IPS-15b (cell line): ENCODE measurements around the gene ZNF621.

Source experiments
- H3K27me3 ChIP-seq: one replicate; pipeline ENCODE4 v1.6.1; 2013; ENCODE audit warnings: low read length; ENCODE audit not compliant: control insufficient read depth, insufficient read depth
- H3K36me3 ChIP-seq: one replicate; pipeline ENCODE4 v1.6.1; 2013; ENCODE audit warnings: low read length; ENCODE audit not compliant: control insufficient read depth, insufficient read depth
- H3K4me1 ChIP-seq: one replicate; pipeline ENCODE4 v1.6.1; 2013; ENCODE audit warnings: mild to moderate bottlenecking, low read length; ENCODE audit not compliant: control insufficient read depth, insufficient read depth
- H3K4me3 ChIP-seq: one replicate; pipeline ENCODE4 v1.5.1; 2013; ENCODE audit warnings: low read depth, low read length
- H3K9ac ChIP-seq: one replicate; pipeline ENCODE4 v1.6.1; 2013; ENCODE audit warnings: low read depth, mild to moderate bottlenecking, low read length
- H3K9me3 ChIP-seq: one replicate; pipeline ENCODE4 v1.6.1; 2013; ENCODE audit warnings: mild to moderate bottlenecking, low read length; ENCODE audit not compliant: control insufficient read depth, insufficient read depth

ZNF621 gene

GRCh38 chr3:40524568-40525285 is at the start of gene ZNF621:
Gene ZNF621, plus strand, starts transcription at chr3:40524960. Its CDS starts 881 bp downstream, at chr3:40525841.
- Histone ChIP-seq H3K36me3 (no peaks in the 10 kb centered on the region), H3K9ac (peak within 1 kb of the TSS; percentile 90), H3K4me3 (peak within 1 kb of the TSS; percentile 76), H3K4me1 (no peaks in the 10 kb centered on the region), H3K9me3 (no peaks in the 10 kb centered on the region), H3K27me3 (no peaks in the 10 kb centered on the region)

DNA sequence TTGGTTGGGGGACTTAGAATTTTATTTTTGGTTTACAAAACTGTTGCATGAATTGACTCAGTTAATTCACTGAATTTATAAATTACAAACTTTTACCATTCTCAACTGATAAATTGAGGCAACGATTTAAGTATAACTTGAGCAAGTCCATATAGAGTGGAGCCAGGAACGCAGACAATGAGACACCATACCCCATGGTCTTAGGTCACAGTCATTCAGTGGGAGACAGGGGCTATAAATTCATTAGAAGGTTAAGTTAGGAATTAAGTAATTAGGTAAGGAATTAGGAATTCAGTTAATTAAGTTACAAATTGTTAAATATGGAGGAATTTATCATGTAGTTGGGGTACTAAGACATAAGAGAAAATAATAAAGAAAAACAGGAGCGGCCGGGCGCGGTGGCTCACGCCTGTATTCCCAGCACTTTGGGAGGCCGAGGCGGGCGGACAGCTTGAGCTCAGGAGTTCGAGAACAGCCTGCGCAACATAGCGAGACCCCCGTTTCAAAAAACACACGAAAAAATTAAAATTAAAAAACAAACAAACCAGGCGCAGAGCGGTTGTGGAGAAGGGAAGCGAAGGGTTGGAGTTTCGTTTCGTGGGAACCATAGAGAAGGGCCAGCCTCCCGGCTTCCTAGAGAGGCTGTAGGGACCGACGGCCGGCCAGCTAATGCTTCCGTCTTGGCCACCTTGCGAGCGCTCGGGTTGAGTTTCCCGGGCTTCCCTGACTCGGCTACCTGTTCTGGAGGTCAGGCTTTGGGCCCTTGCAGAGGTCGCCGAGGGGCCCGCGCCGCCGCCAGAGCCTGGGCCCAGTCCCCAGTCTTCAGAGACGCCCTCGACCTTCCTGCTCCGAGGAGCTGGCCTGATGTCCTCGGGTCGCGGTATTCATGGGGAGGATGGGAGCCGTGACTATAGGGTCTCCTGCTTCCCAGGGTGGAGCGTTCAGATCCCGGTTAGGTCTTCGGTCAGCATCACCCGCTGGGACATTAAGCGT is 48.0 kb upstream of the ZNF621 start, which contains the start of gene ZNF619:
Gene ZNF619, plus strand, starts transcription at position 645 of the 993 bp plus-strand sequence. CDS start 858 bp downstream, outside the sequence.
- peaks cover 4% of the 10 kb centered on the region for H3K4me1 ChIP-seq
- no peaks in the 10 kb centered on the region for H3K9me3 ChIP-seq
- H3K27me3 ChIP-seq, result no peaks in the 10 kb centered on the region
- peak within 1 kb of the TSS; percentile 58 for H3K9ac ChIP-seq
- H3K4me3 ChIP-seq, result peak within 1 kb of the TSS; percentile 62
- no peaks in the 10 kb centered on the region for H3K36me3 ChIP-seq

- H3K36me3 ChIP-seq, result no peaks in the 10 kb centered on the region
- H3K4me1 ChIP-seq, result peaks cover 4% of the 10 kb centered on the region
- H3K9ac ChIP-seq, result no peak overlapping the region
- H3K9me3 ChIP-seq, result no peaks in the 10 kb centered on the region
- H3K27me3 ChIP-seq, result no peaks in the 10 kb centered on the region
- H3K4me3 ChIP-seq, result peak overlapping the region; percentile 62
Measured at GRCh38 chr3:40477666-40478065, 47.1 kb upstream of the ZNF621 start.

- H3K4me1 ChIP-seq, result no peaks in the 10 kb centered on the region
- peaks cover 8% of the 10 kb centered on the region for H3K36me3 ChIP-seq
- H3K4me3 ChIP-seq, result no peak overlapping the region
- no peaks in the 10 kb centered on the region for H3K27me3 ChIP-seq
- no peak overlapping the region for H3K9ac ChIP-seq
- peaks cover 4% of the 10 kb centered on the region for H3K9me3 ChIP-seq
Measured at GRCh38 chr3:40487172-40487571, 37.6 kb upstream of the ZNF621 start.

- H3K9ac ChIP-seq, result no peak overlapping the region
- peaks cover 7% of the 10 kb centered on the region for H3K36me3 ChIP-seq
- peaks cover 4% of the 10 kb centered on the region for H3K9me3 ChIP-seq
- H3K27me3 ChIP-seq, result no peaks in the 10 kb centered on the region
- no peaks in the 10 kb centered on the region for H3K4me1 ChIP-seq
- H3K4me3 ChIP-seq, result no peak overlapping the region
Measured at GRCh38 chr3:40490916-40491315, 33.8 kb upstream of the ZNF621 start.

GRCh38 chr3:40494698-40495097 is 30.1 kb upstream of the ZNF621 start:
- no peaks in the 10 kb centered on the region for H3K9me3 ChIP-seq
- H3K9ac ChIP-seq, result no peak overlapping the region
- H3K36me3 ChIP-seq, result no peaks in the 10 kb centered on the region

DNA sequence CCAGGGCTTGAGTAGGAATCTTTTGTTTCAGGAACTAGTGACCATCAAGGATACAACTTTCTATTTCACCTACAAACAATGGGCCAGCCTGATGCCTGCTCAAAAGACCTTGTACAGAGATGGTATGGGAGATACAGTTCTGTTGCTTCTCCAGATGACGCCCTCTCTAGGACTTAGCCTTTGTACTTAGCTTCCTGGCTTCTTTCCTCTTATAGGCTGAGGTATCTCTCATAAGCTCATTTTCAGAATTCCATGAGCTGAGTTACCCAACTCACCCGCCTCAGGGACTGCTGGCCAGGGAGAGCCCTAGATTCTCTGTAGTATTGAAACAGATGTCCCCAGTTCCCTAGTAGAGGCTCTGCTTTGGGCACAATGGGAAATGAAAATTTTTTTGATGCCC is 27.5 kb upstream of the ZNF621 start:
- Histone ChIP-seq H3K9ac (no peak overlapping the region), H3K4me1 (no peaks in the 10 kb centered on the region), H3K27me3 (no peaks in the 10 kb centered on the region), H3K4me3 (no peak overlapping the region), H3K9me3 (no peaks in the 10 kb centered on the region), H3K36me3 (no peaks in the 10 kb centered on the region)

More at GRCh38 chr3:40494698-40495097, 30.1 kb upstream of the ZNF621 start:
- Histone ChIP-seq H3K4me3 (no peak overlapping the region), H3K27me3 (no peaks in the 10 kb centered on the region), H3K4me1 (no peaks in the 10 kb centered on the region)

GRCh38 chr3:40499952-40500351 is 24.8 kb upstream of the ZNF621 start:
- Histone ChIP-seq H3K4me3 (no peak overlapping the region), H3K9me3 (no peaks in the 10 kb centered on the region), H3K9ac (no peak overlapping the region), H3K36me3 (no peaks in the 10 kb centered on the region), H3K27me3 (no peaks in the 10 kb centered on the region), H3K4me1 (no peaks in the 10 kb centered on the region)

DNA sequence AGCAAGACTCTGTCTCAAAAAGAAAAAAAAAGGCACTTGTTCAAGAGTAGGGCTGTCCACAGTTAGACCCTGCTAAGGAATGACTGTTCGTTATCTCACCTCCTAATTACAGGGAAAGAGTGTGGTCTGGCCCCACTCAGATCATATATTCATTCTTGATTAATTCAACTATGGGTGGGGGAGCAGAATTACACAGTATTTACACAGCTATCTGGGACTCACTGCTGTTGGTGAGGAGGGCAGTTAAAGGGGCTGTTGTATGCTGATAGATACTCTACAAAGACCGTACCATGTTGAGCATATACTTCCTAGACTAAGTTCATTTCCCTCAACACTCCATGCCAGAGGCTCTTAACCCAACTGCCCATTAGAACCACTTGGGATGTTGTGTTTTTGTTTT is 22.7 kb upstream of the ZNF621 start:
- no peaks in the 10 kb centered on the region for H3K9me3 ChIP-seq
- peaks cover 2% of the 10 kb centered on the region for H3K4me1 ChIP-seq
- no peak overlapping the region for H3K9ac ChIP-seq
- H3K36me3 ChIP-seq, result no peaks in the 10 kb centered on the region
- no peak overlapping the region for H3K4me3 ChIP-seq
- no peaks in the 10 kb centered on the region for H3K27me3 ChIP-seq

DNA sequence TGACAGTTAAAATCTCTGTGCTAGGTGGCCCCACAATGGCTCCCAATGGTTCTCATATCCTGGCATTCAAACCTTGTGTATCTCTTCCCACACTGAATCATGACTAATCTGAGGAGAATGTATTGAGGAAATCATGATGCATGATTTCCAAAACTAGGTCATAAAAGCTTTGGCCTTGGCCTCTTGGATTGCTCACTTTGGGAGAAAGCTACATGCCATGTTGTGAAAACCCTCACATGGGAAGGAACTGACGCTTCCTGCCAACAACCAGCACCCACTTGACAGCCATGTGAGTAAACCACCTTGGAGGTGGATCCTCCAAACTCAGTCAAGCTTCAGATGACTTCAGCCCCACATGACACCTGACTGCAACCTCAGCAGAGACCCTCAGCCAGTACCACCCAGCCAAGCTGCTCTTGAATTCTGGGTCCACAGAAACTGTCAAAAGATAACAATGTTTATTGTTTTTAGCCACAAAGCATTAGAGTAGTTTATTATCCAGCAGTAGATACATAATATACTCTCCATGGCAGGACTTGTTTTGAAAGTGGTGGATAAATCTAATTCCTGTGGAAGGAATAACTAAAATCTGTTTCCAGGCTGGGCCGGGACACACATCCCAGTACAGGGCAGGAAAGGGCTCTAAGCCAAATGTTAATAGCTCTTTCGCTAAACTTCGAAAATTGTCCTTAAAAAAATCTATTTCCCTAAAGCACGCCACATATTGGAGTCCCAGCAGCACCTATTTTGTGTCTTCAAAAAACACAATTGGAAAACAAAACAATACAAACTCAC is 19.9 kb upstream of the ZNF621 start:
- Histone ChIP-seq H3K4me1 (peaks cover 2% of the 10 kb centered on the region), H3K27me3 (no peaks in the 10 kb centered on the region), H3K9me3 (no peaks in the 10 kb centered on the region), H3K9ac (no peak overlapping the region), H3K4me3 (peak overlapping the region; percentile 92), H3K36me3 (peaks cover 1% of the 10 kb centered on the region)
